Heart right ventricle (tissue), 16 donors: ENCODE results near the gene COQ8B. TPM values are rescaled to one million over a fixed set of nuclear protein-coding genes. Genes with fewer than 3 reads are reported as not detected.
A peak's percentile ranks its signal among the peaks of the same experiment; 100 is the strongest.
"Not testable (repeated sequence)": the region's sequence is repeated elsewhere in the genome, so short reads cannot be mapped to it uniquely, and the experiment has no call there.

Experiments
- ATAC-seq, 8 donors: fragments of 200-7000 bp; cut with Tn5 transposase; one replicate each; pipeline ENCODE4 v1.9.1; 2020; ENCODE audit warnings: mild to moderate bottlenecking in 8 of 8, moderate library complexity in 8 of 8, moderate number of reproducible peaks in 1 of 8
- DNase-seq, 2 donors: peaks; one replicate each; pipeline ENCODE4 v3.0.0-alpha.2; 2020
- H3K27ac ChIP-seq, 10 donors: fragments of 200-600 bp; sonication (generic) in 2 of 10; one replicate each; pipeline versions ENCODE4 v1.5.0 to v1.8.0; 2020 to 2022; ENCODE audit warnings: mild to moderate bottlenecking in 3 of 10
- H3K27me3 ChIP-seq, 7 donors: fragments of 200-600 bp; one replicate each; pipeline ENCODE4 v1.8.0; 2021 to 2022; ENCODE audit warnings: mild to moderate bottlenecking in 2 of 7
- H3K36me3 ChIP-seq, 9 donors: fragments of 200-600 bp; sonication (generic) in 1 of 9; one replicate each; pipeline versions ENCODE4 v1.5.0 to v1.8.0; 2020 to 2022; ENCODE audit warnings: mild to moderate bottlenecking in 2 of 9
- H3K4me1 ChIP-seq, 9 donors: fragments of 200-600 bp; sonication (generic) in 1 of 9; one replicate each; pipeline versions ENCODE4 v1.5.0 to v1.8.0; 2020 to 2022; ENCODE audit warnings: mild to moderate bottlenecking in 4 of 9
- H3K4me3 ChIP-seq, 10 donors: fragments of 200-600 bp; sonication (generic) in 2 of 10; one replicate each; pipeline versions ENCODE4 v1.5.0 to v1.8.0; 2020 to 2022; ENCODE audit warnings: mild to moderate bottlenecking in 7 of 10, moderate library complexity in 2 of 10
- H3K9me3 ChIP-seq, 11 donors: fragments of 200-600 bp in 10 of 11; sonication (generic) in 2 of 11; one replicate each; pipeline versions ENCODE4 v1.5.0 to v1.8.0; 2013 to 2022; ENCODE audit warnings: mild to moderate bottlenecking in 2 of 11, control low read depth in 1 of 11, moderate library complexity in 1 of 11
- WGBS, 2 donors: extraction: QIAGEN DNeasy Blood & Tissue Kit; methylation state at CpG; one replicate each; pipeline ENCODE4 v1.1.7; 2013; ENCODE audit warnings: inconsistent platforms in 1 of 2; 5-methylcytosine and 5-hydroxymethylcytosine counted together
- intact Hi-C, 10 donors: fragments of 100-400 bp; cut with DNase I; formaldehyde crosslinking; loops; one replicate each; pipeline versions ENCODE4 v1.11.1 to v1.14.2; 2022
- long read RNA-seq, 3 donors: library from polyadenylated mRNA; unstranded; transcript quantifications; one replicate each; pipeline ENCODE4 v2.0.0, GENCODE V29; 2020 to 2021
- polyA plus RNA-seq, 2 donors: library from polyadenylated mRNA; stranded (reverse); fragments of 200-250 nt; gene quantifications; one replicate each; pipeline ENCODE4 v1.2.3, GENCODE V29; 2013
- total RNA-seq, 10 donors: library from RNA; stranded (reverse); fragmentation: NEBNext Ultra II Directional in 3 of 10; extraction: Animal tissue kit (Norgen Biotek cat#: 25700) in 3 of 10; gene quantifications; one replicate each; pipeline versions ENCODE4 v1.2.1 to v1.2.4, GENCODE V29; 2021 to 2023
- TF ChIP-seq, protein P1 (sequence below), 9 donors: fragments of 200-600 bp; sonication (generic) in 2 of 9; IDR thresholded peaks; one replicate each; pipeline versions ENCODE4 v1.5.0 to v1.8.0; 2021 to 2022; ENCODE audit warnings: antibody characterized with exemption in 9 of 9, mild to moderate bottlenecking in 5 of 9, moderate library complexity in 1 of 9
- donor health status: Arrhythmogenic right ventricular cardiomyopathy.
- donor health status: ischemic (EF 13 %, LVEDD 7.1; RV severe dilation, severe dysfunction).
- donor health status: healthy with polysubstance abuse.
- donor health status: DM: no; HTN: yes; CAD: no.
- donor health status: DM: no; HTN: no; CAD: no.
- donor health status: ischemic (EF 25% LVEDD 6.9; RV normal size, moderate dysfunction).
- donor health status: ischemic (EF 25% LVEDD 5.7; RV mildly dilated, moderate dysfunction).
- donor health status: healthy.
- donor health status: DM: yes; HTN: yes; CAD: no.
- donor health status: Ischemic cardiomyopathy.
- donor health status: ischemic (EF 35%, LVEDD 5.7; RV mildly dilated, moderate dysfunction).
- donor health status: nonischemic (EF 11% LVEDD 7.7; RV severe dilation, severe dysfunction).
- donor health status: DM: yes; HTN: yes; CAD: no.
- donor health status: PGD.
- donor health status: ischemic (EF 29% LVEDD 5.4; RV normal size, mild dysfunction).
- donor health status: nonischemic (EF 23%, LVEDD 6.1; RV moderate dilation, normal function).

Gene COQ8B
- 10 to 100 TPM; 17.9 to 34.3 (median 27.3) TPM for total RNA-seq
- 10 to 100 TPM; 26.3 to 34.4 TPM for polyA plus RNA-seq
- long read RNA-seq, donor 1, partial matches to known transcripts = 6 of 41 reads
- long read RNA-seq, donor 1, other reads (novel, unspliced or antisense) = 34 of 41 reads
- long read RNA-seq, donor 2, partial matches to known transcripts = 5 of 35 reads
- long read RNA-seq, donor 2, other reads (novel, unspliced or antisense) = 26 of 35 reads
- long read RNA-seq, donor 3, partial matches to known transcripts = 7 of 61 reads
- long read RNA-seq, donor 3, other reads (novel, unspliced or antisense) = 51 of 61 reads

DNA sequence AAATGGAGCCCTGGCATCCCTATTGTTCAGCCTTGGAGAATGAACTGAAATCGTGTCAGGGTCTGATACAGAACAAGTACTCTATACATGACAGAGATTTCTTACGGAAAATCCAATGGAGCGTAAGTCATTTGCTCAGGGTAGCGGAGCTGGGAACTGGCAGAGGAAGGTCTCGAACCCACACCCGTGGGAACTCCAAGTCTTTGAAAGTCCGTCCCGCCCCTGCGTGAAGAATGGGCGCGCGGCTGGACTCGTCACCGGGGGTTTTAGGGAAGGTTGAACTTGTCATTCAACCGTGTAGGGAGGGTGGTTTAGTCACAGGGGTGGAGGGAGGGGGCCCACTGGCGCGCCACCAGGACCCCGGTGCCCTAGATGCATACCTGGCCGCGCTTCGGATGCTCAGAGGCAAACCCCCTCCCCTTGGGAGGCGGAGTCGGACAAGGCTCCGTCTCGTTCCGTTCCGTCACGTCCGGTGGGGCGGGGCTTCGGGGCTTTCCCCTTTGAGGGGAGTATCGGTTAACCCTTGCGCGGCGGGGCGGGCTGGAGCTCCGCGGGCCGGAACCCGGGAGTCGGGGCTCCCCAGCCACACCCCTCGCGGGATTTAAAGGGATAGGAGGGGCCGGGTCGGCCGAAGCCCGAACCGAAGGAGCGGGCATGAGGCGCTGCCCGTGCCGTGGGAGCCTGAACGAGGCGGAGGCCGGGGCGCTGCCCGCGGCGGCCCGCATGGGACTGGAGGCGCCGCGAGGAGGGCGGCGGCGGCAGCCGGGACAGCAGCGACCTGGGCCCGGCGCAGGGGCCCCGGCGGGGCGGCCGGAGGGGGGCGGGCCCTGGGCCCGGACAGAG is at the start of gene COQ8B, which contains the start of gene ITPKC:
TSS of gene COQ8B (minus strand) at position 405 of the 843 bp plus-strand sequence. CDS start 2,254 bp downstream, outside the sequence.
TSS of gene ITPKC (plus strand) at position 631 of the 843 bp plus-strand sequence. CDS start at position 655, 24 bp downstream.
- H3K4me1 ChIP-seq = peaks cover 16 to 82% (median 63%) of the 10 kb centered on the region in 9 donors
- H3K36me3 ChIP-seq = peaks cover 0 to 19% (median 0%) of the 10 kb centered on the region in 9 donors
- intact Hi-C loops = loop anchor here in 7 of 10 donors (1.0 to 10.0 kb wide), 10 partner anchors 34 to 91 kb away; partner anchors contain the start of genes ACTMAP (in 6 of the 7), SNRPA (in 5 of the 7), EGLN2 (in 3 of the 7) and RAB4B (in 1 of the 7)
- H3K27me3 ChIP-seq = no peaks in the 10 kb centered on the region
- no peaks in the 10 kb centered on the region for H3K9me3 ChIP-seq
- 0 to 1% methylated on average over 72 to 76 of the region's 76 CpGs for WGBS, 2 donors
- TF ChIP-seq, protein P1, sequence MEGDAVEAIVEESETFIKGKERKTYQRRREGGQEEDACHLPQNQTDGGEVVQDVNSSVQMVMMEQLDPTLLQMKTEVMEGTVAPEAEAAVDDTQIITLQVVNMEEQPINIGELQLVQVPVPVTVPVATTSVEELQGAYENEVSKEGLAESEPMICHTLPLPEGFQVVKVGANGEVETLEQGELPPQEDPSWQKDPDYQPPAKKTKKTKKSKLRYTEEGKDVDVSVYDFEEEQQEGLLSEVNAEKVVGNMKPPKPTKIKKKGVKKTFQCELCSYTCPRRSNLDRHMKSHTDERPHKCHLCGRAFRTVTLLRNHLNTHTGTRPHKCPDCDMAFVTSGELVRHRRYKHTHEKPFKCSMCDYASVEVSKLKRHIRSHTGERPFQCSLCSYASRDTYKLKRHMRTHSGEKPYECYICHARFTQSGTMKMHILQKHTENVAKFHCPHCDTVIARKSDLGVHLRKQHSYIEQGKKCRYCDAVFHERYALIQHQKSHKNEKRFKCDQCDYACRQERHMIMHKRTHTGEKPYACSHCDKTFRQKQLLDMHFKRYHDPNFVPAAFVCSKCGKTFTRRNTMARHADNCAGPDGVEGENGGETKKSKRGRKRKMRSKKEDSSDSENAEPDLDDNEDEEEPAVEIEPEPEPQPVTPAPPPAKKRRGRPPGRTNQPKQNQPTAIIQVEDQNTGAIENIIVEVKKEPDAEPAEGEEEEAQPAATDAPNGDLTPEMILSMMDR (IDR thresholded peaks at IDR 0.05) = peak in 5 of 9 donors; percentile 16 to 44 (median 26)
- peak within 1 kb of the TSS; percentile 64 to 89 (median 78) for H3K4me3 ChIP-seq
- DNase-seq (peak; percentile 100), ATAC-seq (peak; percentile 77 to 87 (median 84))
- H3K27ac ChIP-seq = peak within 1 kb of the TSS; percentile 87 to 98 (median 97)

DNA sequence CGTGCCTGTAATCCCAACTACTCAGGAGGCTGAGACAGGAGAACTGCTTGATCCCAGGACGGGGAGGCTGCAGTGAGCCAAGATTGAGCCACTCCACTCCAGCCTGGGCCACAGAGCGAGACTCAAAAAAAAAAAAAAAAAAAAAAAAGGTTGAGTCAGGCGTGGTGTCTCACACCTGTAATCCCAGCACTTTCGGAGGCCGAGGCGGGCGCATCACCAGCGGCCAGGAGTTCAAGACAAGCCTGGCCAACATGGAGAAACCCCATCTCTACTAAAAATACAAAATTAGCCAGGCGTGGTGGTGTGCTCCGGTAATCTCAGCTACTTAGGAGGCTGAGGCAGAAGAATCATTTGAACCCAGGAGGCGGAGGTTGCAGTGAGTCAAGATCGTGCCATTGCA is 49.7 kb upstream of the COQ8B start:
- intact Hi-C loops, H3K4me1 ChIP-seq, H3K27ac ChIP-seq, H3K27me3 ChIP-seq, DNase-seq, H3K4me3 ChIP-seq, H3K9me3 ChIP-seq, ATAC-seq: not testable (repeated sequence)
- WGBS, 2 donors = 97 to 98% methylated on average over 13 of the region's 13 CpGs
- peaks cover 0 to 60% (median 52%) of the 10 kb centered on the region in 9 donors for H3K36me3 ChIP-seq

DNA sequence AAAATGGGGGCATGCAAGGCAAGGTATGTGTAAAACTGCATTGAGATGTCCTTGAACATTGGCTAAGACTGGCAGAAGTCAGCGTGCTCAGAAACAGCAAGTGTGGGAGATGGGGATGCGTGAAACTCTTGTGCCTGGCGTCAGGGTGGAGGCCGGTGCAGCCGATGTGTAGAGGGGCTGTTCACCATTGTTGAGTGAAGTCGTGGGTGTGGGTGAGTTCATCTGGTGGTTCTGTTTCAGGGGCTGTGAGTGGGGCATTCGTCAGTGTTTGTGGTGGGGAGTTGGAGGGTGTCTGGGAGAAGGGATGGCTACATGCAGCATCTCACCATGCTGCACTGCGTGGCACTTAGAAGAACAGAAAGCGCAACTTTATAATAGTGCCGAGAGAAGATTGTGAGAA is 47.3 kb upstream of the COQ8B start:
- no peak for DNase-seq
- no peak overlapping the region for H3K27ac ChIP-seq
- intact Hi-C loops = no loop called here
- H3K4me3 ChIP-seq = no peak overlapping the region
- TF ChIP-seq, protein P1 (IDR thresholded peaks at IDR 0.05) = no peak
- peaks cover 0 to 15% (median 7%) of the 10 kb centered on the region in 9 donors for H3K4me1 ChIP-seq
- no peaks in the 10 kb centered on the region for H3K27me3 ChIP-seq
- no peak for ATAC-seq
- H3K9me3 ChIP-seq = no peaks in the 10 kb centered on the region
- H3K36me3 ChIP-seq = peaks cover 0 to 85% (median 77%) of the 10 kb centered on the region in 9 donors
- whole genome bisulfite sequencing, 2 donors = 89 to 92% methylated on average over 10 of the region's 10 CpGs

DNA sequence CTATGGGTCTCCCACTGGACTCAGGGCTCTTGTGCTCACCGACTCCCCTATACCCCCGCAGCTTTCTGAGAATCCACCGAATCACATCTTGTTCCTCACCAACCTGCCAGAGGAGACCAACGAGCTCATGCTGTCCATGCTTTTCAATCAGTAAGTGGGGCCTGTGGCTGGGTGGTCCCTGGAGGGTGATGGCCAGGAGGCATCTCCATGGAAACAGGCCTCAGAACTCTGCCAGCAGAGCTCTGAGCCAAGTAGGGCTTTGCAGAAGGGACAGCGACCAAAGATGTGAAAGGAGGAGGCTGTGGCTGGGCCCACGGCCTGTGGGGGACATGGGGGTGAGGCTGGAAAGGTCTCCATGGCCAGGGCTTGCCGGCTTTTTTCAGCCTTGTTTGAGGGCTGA is 46.8 kb upstream of the COQ8B start:
- Histone ChIP-seq H3K27me3 (no peaks in the 10 kb centered on the region), H3K27ac (no peak overlapping the region), H3K4me3 (no peak overlapping the region), H3K4me1 (peaks cover 0 to 15% (median 7%) of the 10 kb centered on the region in 9 donors), H3K36me3 (peaks cover 0 to 89% (median 81%) of the 10 kb centered on the region in 9 donors), H3K9me3 (no peaks in the 10 kb centered on the region)
- ATAC-seq = no peak
- DNase-seq = no peak
- TF ChIP-seq, protein P1 (IDR thresholded peaks at IDR 0.05) = no peak
- intact Hi-C loops = no loop called here
- WGBS, 2 donors = 92 to 95% methylated on average over 7 of the region's 7 CpGs
